GM19351 (cell line): ENCODE results near the gene UBA52.

Source experiments
- ATAC-seq: cut with Tn5 transposase; IDR thresholded peaks from one replicate; pipeline ENCODE4 v1.9.1; 2021; ENCODE audit warnings: mild to moderate bottlenecking, moderate library complexity; ENCODE audit not compliant: unreplicated experiment

Gene UBA52

DNA sequence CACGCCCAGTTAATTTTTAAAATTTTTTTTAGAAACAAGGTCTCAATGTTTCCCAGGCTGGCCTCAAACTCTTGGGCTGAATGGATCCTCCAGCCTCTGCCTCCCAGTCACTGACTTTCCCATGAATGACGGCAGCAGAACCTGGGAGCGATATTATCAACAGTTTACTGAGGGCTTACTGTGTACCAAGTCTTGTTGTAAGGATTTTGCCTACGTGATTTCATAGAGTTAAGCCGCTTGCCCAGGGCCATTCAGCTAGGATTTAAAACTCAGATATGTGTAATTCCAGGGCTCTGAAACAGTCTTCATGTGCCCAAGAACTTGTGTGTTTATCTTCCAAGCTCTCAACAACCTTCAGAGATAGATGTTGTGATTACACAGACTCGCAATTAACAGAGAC lies 20.0 kb upstream of the UBA52 start:
- ATAC-seq = no peak

DNA sequence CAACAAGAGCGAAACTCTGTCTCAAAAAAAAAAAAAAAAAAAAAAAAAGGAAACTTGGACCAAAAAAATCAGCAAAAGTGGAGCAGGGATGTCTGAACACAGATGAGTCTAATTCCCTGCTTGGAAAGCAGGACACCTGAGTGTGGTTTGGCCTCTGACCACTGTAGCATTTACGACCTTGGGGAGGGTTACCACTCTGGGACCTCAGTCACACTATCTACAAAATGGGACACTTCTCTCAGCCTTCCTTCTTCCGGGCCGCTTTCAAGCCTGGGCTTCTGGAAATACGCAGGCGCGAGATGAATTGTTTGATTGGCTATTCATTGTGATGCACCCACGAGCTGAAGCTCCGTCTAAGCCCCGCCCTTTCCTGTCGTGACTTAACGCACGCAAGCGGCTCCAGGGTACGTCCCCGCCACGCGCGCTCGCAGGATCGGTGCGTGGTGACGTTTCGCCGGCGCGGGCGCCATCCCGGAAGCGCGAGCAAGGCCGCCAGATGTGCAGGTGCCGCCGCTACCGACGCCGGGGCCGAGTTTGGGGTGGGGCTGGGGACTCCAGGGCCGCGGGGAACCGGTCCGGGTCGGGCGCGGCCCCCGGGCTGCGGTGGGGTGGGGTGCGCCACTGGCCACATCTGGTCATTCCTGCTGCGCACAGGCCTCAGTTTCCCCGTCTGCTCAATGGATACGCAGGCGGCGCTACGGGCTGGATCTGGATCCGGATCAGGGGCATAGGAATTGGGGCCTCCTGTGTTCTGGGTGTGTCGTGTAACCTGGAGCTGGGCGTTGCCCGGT lies 14.1 kb upstream of the UBA52 start, which contains the start of gene KXD1:
Gene KXD1 (plus strand): TSS at position 460 of the 791 bp plus-strand sequence. CDS start 4,187 bp downstream, outside the sequence.
- peak; percentile 94 for ATAC-seq

DNA sequence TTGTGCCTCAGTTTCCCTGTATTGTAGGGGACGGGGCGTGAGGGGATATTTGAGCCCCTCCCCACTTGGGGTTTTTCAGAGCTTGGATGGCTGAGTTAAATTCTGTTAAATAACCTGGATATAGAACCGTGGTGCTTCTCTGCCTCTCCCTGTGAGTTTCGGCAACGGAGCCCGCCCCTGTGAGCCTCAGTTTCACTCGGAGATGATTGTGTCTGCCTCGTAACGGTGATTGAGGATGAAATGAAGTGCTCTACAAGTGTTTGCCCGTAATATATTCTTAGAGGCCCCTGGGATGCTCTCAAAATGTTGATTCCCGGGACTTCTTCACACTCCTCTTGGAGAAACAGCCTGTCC lies 13.5 kb upstream of the UBA52 start:
- no peak for ATAC-seq

DNA sequence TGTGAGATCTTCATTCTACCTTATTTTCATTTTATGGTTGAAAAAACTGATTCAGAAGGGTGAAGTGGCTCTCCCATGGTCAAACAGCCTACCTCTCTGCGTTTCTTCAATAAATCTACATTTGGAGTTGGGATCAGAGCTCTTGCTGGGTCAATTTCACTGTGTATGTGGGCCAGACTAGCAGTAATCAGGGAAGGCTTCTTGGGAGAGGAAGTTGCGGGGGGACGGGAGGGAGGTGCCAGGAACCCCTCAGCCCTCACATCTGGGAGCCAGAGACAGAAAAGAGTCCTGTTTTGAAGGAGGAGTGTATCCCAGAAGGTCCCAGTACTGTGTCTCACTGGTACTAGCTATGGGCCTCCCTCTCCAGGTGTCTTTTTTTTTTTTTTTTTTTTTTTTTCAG lies 13.1 kb upstream of the UBA52 start:
- ATAC-seq = no peak

GRCh38 chr19:18559685-18560084 lies 12.0 kb upstream of the UBA52 start:
- ATAC-seq = no peak

DNA sequence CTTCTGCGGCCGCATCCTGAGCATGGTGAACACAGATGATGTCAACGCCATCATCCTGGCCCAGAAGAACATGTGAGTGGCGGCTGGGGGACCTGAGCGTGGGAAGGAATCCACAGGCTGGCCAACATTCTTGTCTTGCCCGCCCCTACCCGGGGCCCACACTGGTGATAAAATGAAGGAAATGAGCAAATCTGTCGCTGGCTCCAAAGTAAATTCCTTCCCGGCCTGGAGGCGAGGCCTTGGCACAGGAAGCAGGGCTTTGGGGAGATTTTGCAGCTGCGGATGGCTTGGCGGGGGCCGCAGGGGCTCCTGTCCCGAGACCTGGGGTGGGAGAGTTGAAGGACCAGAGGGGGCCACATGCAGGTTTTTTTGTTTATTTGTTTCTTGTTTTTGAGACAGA lies 9.6 kb upstream of the UBA52 start:
- ATAC-seq = no peak

DNA sequence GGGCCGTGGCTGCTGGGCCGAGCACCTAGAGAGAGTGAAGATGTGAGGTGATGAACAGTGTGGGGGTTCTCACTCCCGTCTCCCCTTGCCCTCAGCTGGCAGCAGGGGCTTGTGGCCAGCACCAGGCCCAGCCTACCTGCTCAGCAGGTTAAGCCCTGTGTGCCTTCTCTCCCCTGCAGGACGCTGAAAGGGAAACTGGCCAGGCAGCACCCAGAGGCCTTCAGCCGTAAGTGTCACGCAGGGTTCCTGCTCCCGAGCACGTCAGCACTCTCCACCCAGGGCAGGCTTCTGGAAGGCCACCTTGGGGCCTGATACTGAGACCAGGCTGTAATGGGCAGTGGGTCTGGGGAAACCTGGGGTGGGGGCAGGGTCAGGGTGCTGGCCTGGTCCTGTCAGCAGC lies 4.7 kb upstream of the UBA52 start:
- no peak for ATAC-seq

DNA sequence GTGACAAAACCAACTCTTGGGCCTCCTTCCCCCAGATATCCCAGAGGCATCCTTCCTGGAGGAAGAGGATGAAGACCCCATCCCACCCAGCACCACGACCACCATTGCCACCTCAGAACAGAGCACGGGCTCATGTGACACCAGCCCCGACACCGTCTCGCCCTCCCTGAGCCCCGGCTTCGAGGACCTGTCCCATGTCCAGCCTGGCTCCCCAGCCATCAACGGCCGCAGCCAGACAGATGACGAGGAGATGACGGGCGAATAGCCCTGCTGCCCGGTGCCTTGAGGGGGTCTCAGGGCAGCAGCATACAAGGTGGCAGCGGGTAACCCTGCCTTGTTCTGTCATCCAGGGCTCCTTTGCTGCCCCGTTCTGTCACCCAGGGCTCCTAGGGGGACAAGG lies 3.3 kb upstream of the UBA52 start:
- no peak for ATAC-seq

- ATAC-seq = no peak
Measured at GRCh38 chr19:18574691-18575291, 3.1 kb downstream of the UBA52 start.

- no peak for ATAC-seq
Measured at GRCh38 chr19:18576383-18576782, 4.7 kb downstream of the UBA52 start.

DNA sequence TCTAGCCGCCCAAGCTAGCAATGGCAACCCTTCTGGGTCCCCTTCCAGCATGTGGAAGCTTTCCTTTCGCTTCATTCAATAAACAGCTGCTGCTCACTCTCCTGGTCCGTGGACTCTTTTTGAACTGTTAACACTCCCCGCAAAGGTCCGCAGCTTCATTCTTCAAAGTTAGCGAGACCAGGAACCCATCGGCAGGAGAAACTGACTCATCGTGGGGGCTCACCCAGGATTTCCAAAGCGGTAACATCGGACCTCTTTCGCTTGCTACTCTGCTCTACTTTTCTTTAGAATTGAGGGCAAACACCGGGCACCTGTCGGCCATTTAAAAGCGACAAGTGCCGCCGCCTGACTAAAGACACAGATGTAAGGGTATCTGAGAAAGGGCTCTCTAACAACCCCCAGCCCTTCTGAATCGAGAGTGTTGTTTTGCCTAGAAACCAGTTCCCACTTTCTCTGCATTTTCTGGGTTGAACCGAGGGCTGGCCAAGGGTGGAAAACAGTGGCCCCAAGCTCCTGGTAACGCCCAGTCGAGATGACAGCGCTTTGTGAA lies 5.8 kb downstream of the UBA52 start:
- no peak for ATAC-seq

DNA sequence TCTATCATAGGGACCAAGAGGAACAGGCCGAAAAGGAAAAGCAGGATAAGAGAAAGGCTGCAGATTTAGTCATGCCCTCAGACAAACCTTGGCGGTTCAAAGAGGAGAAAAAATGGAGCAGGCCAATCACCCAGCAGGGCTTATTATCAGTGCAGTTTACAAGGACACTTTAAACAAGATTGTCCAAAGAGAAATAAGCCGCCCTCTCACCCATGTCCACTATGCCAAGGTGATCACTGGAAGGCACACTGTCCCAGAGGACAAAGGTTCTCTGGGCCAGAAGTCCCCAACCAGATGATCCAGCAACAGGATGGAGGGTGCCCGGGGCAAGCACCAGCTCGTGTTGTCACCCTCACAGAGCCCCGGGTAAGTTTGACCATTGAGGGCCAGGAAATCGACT lies 8.7 kb downstream of the UBA52 start:
- ATAC-seq = no peak

GRCh38 chr19:18586306-18586705 lies 14.6 kb downstream of the UBA52 start:
- ATAC-seq = no peak

DNA sequence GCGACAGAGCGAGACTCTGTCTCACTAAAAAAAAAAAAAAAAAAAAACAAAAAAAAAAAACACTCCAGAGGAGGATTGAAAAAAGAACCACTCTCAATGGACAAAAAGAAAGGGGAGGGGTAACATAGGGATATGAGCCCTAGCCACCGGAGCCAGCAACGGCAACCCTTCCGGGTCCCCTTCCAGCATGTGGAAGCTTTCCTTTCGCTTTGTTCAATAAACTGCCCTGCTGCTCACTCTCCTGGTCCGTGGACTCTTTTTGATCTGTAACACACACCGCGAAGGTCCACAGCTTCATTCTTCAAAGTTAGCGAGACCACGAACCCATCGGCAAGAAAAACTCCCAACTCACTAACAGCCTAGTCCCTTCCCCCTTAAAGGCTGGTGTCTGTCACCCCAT lies 15.9 kb downstream of the UBA52 start:
- ATAC-seq = no peak

DNA sequence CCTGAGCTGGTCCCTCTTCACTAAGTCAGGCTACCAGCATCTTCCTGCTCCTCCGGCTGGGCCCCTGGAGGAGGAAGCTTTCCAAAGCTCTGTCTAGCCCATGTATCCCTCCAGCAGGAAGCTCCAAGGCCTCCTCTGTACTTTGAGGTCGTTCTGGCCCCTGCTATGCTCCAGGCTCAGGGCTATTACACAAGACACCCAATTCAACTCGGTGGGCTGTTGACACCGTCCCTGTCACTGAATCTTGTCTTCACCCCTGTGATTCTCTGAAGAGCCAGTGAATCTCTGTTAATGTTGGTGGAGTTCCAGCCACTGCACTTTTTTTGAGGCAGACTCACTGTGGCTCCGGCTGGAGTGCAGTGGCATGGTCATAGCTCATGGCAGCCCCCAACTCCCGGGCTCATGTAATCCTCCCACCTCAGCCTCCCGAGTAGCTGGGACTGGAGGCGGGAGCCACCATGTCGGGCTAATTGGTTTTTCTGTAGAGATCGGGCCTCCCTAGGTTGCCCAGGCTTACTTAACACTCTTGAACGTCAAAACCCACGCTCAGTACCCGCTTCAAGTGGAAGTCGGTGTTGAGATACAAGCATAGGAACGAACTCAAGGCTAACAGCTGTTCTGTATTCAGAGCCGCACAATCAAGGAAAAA lies 16.4 kb downstream of the UBA52 start:
- no peak for ATAC-seq

DNA sequence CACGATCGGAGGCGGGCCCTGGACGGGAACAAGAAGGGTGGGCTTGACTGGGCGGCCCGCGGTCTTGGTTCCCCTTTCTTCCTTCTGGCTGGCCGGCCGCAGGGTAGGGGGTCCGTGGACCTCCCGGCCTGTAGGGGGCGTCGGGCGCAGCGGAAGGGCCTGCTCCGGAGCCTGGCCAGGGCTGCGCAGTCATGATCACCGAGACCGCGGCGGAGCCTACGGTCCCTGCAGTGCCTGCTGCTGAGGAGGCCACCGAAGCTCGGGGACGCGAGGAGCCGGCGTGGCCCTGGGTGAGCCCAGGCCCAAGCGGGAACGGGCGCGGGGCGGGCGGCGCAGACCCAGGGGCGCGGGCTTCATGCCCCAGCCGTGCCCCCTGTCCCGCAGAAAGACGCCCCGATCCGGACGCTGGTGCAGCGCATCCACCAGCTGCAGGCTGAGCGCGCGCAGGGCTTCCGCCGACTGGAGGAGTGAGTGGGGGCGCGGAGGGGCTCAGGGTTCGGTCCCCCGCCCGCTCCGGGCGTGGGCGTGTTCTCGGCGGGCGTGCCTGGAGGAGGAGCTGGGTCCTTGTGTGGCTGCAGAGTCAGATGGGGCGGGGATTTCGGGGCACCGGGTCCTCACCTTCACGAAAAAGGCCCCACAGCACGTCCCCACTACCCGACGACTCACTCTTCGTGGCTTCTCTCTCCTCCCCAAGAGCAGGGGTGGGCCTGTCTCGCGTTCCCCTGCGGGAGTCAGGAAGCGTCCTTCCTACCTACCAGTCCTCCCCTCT lies 17.1 kb downstream of the UBA52 start, which contains the start of gene REX1BD:
Gene REX1BD (plus strand): TSS at position 188 of the 769 bp plus-strand sequence. CDS start 4 bp downstream, at position 192.
- peak; percentile 66 for ATAC-seq

DNA sequence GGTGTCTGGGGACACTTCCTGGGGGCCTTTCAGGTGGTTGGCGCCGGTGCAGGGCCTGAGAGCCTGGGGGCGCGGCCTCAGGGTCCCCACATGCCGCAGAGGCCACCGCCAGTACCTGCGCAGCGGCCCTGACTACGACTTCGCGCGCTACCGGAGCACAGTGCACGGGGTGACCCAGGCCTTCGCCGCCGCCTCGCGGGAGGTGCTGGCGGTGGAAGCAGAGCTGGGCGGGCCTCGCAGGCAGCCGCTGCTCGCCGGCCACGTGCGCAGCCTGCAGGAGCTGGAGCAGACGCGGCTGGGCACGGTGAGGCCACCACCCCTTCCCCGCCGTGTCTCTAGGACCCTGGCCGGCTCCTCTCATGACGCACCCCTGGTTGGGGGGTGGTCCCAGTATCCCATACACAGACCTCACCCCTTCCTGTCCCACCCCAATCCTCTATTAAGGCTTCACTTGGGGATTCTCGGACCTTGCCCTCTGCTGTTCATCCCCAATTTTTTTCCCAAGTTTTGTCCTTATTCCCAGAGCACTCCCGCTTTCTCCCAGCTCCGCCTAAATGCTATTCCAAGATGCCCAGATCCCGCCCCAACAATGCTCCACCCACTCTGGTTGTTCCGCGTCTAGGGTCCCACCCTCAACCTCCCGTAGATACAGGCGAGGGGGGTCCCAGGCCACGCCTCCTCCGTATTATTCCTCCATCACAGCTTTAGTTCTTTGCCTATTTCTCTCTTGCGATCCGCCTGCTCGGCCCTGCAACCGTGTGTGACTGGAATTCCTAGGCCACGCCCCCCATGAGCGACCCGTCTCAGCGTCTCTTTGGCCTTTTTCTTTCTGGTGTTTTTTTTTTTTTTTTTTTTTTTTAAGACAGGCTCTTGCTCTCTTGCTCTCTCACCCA lies 18.0 kb downstream of the UBA52 start:
- ATAC-seq = peak; percentile 31

GRCh38 chr19:18590273-18591272 lies 18.9 kb downstream of the UBA52 start:
- no peak for ATAC-seq
